Ovary (tissue), 9 donors: ENCODE measurements around the gene OR6V1. TPM values are rescaled to one million over a fixed set of nuclear protein-coding genes. Genes with fewer than 3 reads are reported as not detected.
A peak's percentile ranks its signal among the peaks of the same experiment; 100 is the strongest.

Source experiments
- DNase-seq, 5 donors: peaks; one replicate each; pipeline ENCODE4 v3.0.0-alpha.2; 2019 to 2020
- H3K27ac ChIP-seq, 2 donors: fragments of 200-600 bp; one replicate each; pipeline versions ENCODE4 v1.5.1 to v1.8.0; 2019 to 2022
- H3K27me3 ChIP-seq: fragments of 200-600 bp; one replicate; pipeline ENCODE4 v1.8.0; 2022
- H3K36me3 ChIP-seq: fragments of 200-600 bp; sonication (generic); one replicate; pipeline ENCODE4 v1.5.1; 2019
- H3K4me1 ChIP-seq: one replicate; pipeline ENCODE4 v1.8.1; 2013; ENCODE audit warnings: mild to moderate bottlenecking, moderate library complexity; ENCODE audit not compliant: insufficient read depth
- H3K4me3 ChIP-seq: fragments of 200-600 bp; sonication (generic); one replicate; pipeline ENCODE4 v1.5.1; 2017
- H3K9me3 ChIP-seq, 2 donors: fragments of 200-600 bp in 1 of 2; sonication (generic) in 1 of 2; one replicate each; pipeline versions ENCODE4 v1.5.1 to v1.8.1; 2013 to 2019; ENCODE audit warnings: mild to moderate bottlenecking in 1 of 2, moderate library complexity in 1 of 2
- CTCF ChIP-seq, 3 donors: fragments of 450-650 bp in 2 of 3; fragments of 200-600 bp in 1 of 3; IDR thresholded peaks; one replicate each; pipeline versions ENCODE4 v1.5.1 to v1.8.0; 2016 to 2022; ENCODE audit warnings: antibody characterized with exemption in 3 of 3, mild to moderate bottlenecking in 1 of 3
- EP300 ChIP-seq: sonication (generic); formaldehyde crosslinking; IDR thresholded peaks from one replicate; pipeline ENCODE4 v1.6.1; 2017; ENCODE audit warnings: antibody characterized with exemption
- POLR2A ChIP-seq: fragments of 450-650 bp; IDR thresholded peaks from one replicate; pipeline ENCODE4 v1.6.1; 2017; ENCODE audit warnings: antibody characterized with exemption, mild to moderate bottlenecking, moderate library complexity
- WGBS, 3 donors: extraction: QIAGEN DNeasy Blood & Tissue Kit in 1 of 3; methylation state at CpG; one replicate each; pipeline versions ENCODE4 v1.1.5 to v1.1.7; 2013 to 2017; 5-methylcytosine and 5-hydroxymethylcytosine counted together
- intact Hi-C, 4 donors: fragments of 100-400 bp; cut with DNase I; formaldehyde crosslinking; loops; one replicate each; pipeline versions ENCODE4 v1.11.0 to v1.15.1; 2022 to 2023
- polyA plus RNA-seq, 2 donors: library from polyadenylated mRNA; stranded (reverse); fragments of 200-250 nt in 1 of 2; fragments of 350-450 nt in 1 of 2; fragmentation: Illumina TruSeq in 1 of 2; extraction: RNeasy Lipid Tissue Mini Kit (QIAGEN cat#74804) in 1 of 2; gene quantifications; one replicate each; pipeline ENCODE4 v1.2.3, GENCODE V29; 2013 to 2014
- total RNA-seq, 7 donors: library from RNA; depleted of rRNA in 2 of 7; stranded (reverse); fragments of >200 nt in 2 of 7; fragmentation: NEBNext Ultra II Directional in 3 of 7; extraction: Animal tissue kit (Norgen Biotek cat#: 25700) in 3 of 7; gene quantifications; one replicate each; pipeline versions ENCODE4 v1.1.0 to v1.2.4, GENCODE V29; 2016 to 2023
- donor health status: DM: no; HTN: no; CAD: no; lungs with moderate emphysema.
- donor health status: DM: no; HTN: no; CAD: no.
- donor health status: Bipolar disorder and iron deficiency.
- donor health status: DM: yes; HTN: yes; CAD: no.
- donor health status: DM: no; HTN: no; CAD: no.
- donor health status: DM: yes; HTN: yes; CAD: no.

The OR6V1 gene
- total and polyA plus RNA-seq, 9 donors = not detected

- no peaks in the 10 kb centered on the region for H3K4me1 ChIP-seq
- intact Hi-C loops = loop anchor here (5.0 to 10.0 kb wide), 5 partner anchors 153 to 209 kb away; partner anchors contain the start of gene EPHB6 (in 1 of the 4)
These were observed 43.9 kb upstream of the OR6V1 start for GRCh38 chr7:143008007-143008901.

GRCh38 chr7:143012001-143012400 is 40.1 kb upstream of the OR6V1 start:
- Histone ChIP-seq H3K9me3 (no peaks in the 10 kb centered on the region), H3K4me1 (no peaks in the 10 kb centered on the region), H3K27ac (no peak overlapping the region), H3K27me3 (no peaks in the 10 kb centered on the region), H3K4me3 (no peak overlapping the region), H3K36me3 (no peaks in the 10 kb centered on the region)
- intact Hi-C loops = no loop called here
- WGBS, 3 donors = 90 to 93% (median 93%) methylated on average over 7 of the region's 7 CpGs
- no peak for TF ChIP-seq CTCF (IDR thresholded peaks at IDR 0.05)
- TF ChIP-seq POLR2A = no peak
- TF ChIP-seq EP300 = no peak
- no peak for DNase-seq

More at GRCh38 chr7:143008007-143008901, 43.9 kb upstream of the OR6V1 start:
- Histone ChIP-seq H3K27me3 (no peaks in the 10 kb centered on the region), H3K4me3 (no peak overlapping the region), H3K36me3 (no peaks in the 10 kb centered on the region), H3K9me3 (no peaks in the 10 kb centered on the region), H3K27ac (no peak overlapping the region)
- TF ChIP-seq EP300 = no peak
- peak; percentile 21 to 75 (median 42) for TF ChIP-seq CTCF (IDR thresholded peaks at IDR 0.05)
- no peak for TF ChIP-seq POLR2A
- peak; percentile 31 to 83 (median 62) for DNase-seq
- 40 to 43% (median 41%) methylated on average over 24 of the region's 24 CpGs for WGBS, 3 donors

- H3K36me3 ChIP-seq = no peaks in the 10 kb centered on the region
- H3K9me3 ChIP-seq = no peaks in the 10 kb centered on the region
- no peak for DNase-seq
- H3K27ac ChIP-seq = no peak overlapping the region
- no peaks in the 10 kb centered on the region for H3K27me3 ChIP-seq
- H3K4me1 ChIP-seq = no peaks in the 10 kb centered on the region
- WGBS, 3 donors = 96% methylated on average over 4 of the region's 4 CpGs
- no peak overlapping the region for H3K4me3 ChIP-seq
- TF ChIP-seq POLR2A = no peak
- intact Hi-C loops = no loop called here
These were observed 39.7 kb upstream of the OR6V1 start for GRCh38 chr7:143012409-143012808.

- DNase-seq = peak in 2 of 5 donors; percentile 14 to 42
- Histone ChIP-seq H3K4me1 (no peaks in the 10 kb centered on the region), H3K4me3 (no peak overlapping the region), H3K36me3 (no peaks in the 10 kb centered on the region), H3K27ac (no peak overlapping the region), H3K27me3 (no peaks in the 10 kb centered on the region), H3K9me3 (no peaks in the 10 kb centered on the region)
- 9 to 27% (median 10%) methylated on average over 1 of the region's 1 CpG for WGBS, 3 donors
- TF ChIP-seq EP300 = no peak
- no peak for TF ChIP-seq CTCF (IDR thresholded peaks at IDR 0.05)
- TF ChIP-seq POLR2A = no peak
- intact Hi-C loops = no loop called here
These were observed 38.7 kb upstream of the OR6V1 start for GRCh38 chr7:143013473-143013872.

GRCh38 chr7:143013893-143014292 is 38.2 kb upstream of the OR6V1 start:
- Histone ChIP-seq H3K36me3 (no peaks in the 10 kb centered on the region), H3K4me1 (no peaks in the 10 kb centered on the region), H3K27me3 (no peaks in the 10 kb centered on the region), H3K4me3 (no peak overlapping the region), H3K9me3 (no peaks in the 10 kb centered on the region), H3K27ac (no peak overlapping the region)
- intact Hi-C loops = no loop called here
- TF ChIP-seq EP300 (no peak), CTCF (IDR thresholded peaks at IDR 0.05) (no peak), POLR2A (no peak)
- DNase-seq = no peak
- 3 to 16% (median 10%) methylated on average over 5 of the region's 5 CpGs for WGBS, 3 donors
